ENCODE measurements around the gene HAUS1.

HAUS1 gene

GRCh38 chr18:46104128-46104911 is at the start of gene HAUS1:
Gene HAUS1, plus strand, starts transcription at chr18:46104385. Its CDS starts 27 bp downstream, at chr18:46104412.
- TF ChIP-seq CTCF (IDR thresholded peaks at IDR 0.05; ENCODE audit: low read depth, low read length) = no peak
- TF ChIP-seq POLR2A (IDR thresholded peaks at IDR 0.05; ENCODE audit: extremely low read depth, insufficient read length) = peak; percentile 61
- TF ChIP-seq MYC (IDR thresholded peaks at IDR 0.05; ENCODE audit: low read depth, low read length) = peak; percentile 42; the same call in 1 of the 2 replicates
- peak; percentile 61; the same call in 1 of the 2 replicates for TF ChIP-seq MAX (IDR thresholded peaks at IDR 0.05; ENCODE audit: low read depth, low read length)

GRCh38 chr18:46054956-46055837 is 49.0 kb upstream of the HAUS1 start:
- no peak for TF ChIP-seq CTCF (IDR thresholded peaks at IDR 0.05; ENCODE audit: low read depth, low read length)
- no peak for TF ChIP-seq MAX (IDR thresholded peaks at IDR 0.05; ENCODE audit: low read depth, low read length)
- no peak for TF ChIP-seq MYC (IDR thresholded peaks at IDR 0.05; ENCODE audit: low read depth, low read length)
- no peak for TF ChIP-seq POLR2A (IDR thresholded peaks at IDR 0.05; ENCODE audit: extremely low read depth, insufficient read length)
- H3K4me3 ChIP-seq (ENCODE audit: low read depth, low read length) = no peak overlapping the region
- DNase-seq (ENCODE audit: low read depth) = no peak

More at GRCh38 chr18:46104128-46104911, at the start of gene HAUS1:
- peak; percentile 91 for DNase-seq (ENCODE audit: low read depth)
- H3K4me3 ChIP-seq (ENCODE audit: low read depth, low read length) = peak within 1 kb of the TSS; percentile 95

GRCh38 chr18:46055838-46056230 is 48.4 kb upstream of the HAUS1 start:
- DNase-seq (ENCODE audit: low read depth) = no peak
- H3K4me3 ChIP-seq (ENCODE audit: low read depth, low read length) = no peak overlapping the region
- no peak for TF ChIP-seq MAX (IDR thresholded peaks at IDR 0.05; ENCODE audit: low read depth, low read length)
- TF ChIP-seq MYC (IDR thresholded peaks at IDR 0.05; ENCODE audit: low read depth, low read length) = no peak
- no peak for TF ChIP-seq POLR2A (IDR thresholded peaks at IDR 0.05; ENCODE audit: extremely low read depth, insufficient read length)
- no peak for TF ChIP-seq CTCF (IDR thresholded peaks at IDR 0.05; ENCODE audit: low read depth, low read length)

GRCh38 chr18:46060359-46060841 is 43.8 kb upstream of the HAUS1 start:
- TF ChIP-seq CTCF (IDR thresholded peaks at IDR 0.05; ENCODE audit: low read depth, low read length) (no peak), MAX (IDR thresholded peaks at IDR 0.05; ENCODE audit: low read depth, low read length) (no peak), POLR2A (IDR thresholded peaks at IDR 0.05; ENCODE audit: extremely low read depth, insufficient read length) (no peak), MYC (IDR thresholded peaks at IDR 0.05; ENCODE audit: low read depth, low read length) (no peak)
- H3K4me3 ChIP-seq (ENCODE audit: low read depth, low read length) = no peak overlapping the region
- DNase-seq (ENCODE audit: low read depth) = no peak

GRCh38 chr18:46061387-46061786 is 42.8 kb upstream of the HAUS1 start:
- no peak for DNase-seq (ENCODE audit: low read depth)
- TF ChIP-seq MAX (IDR thresholded peaks at IDR 0.05; ENCODE audit: low read depth, low read length) (no peak), MYC (IDR thresholded peaks at IDR 0.05; ENCODE audit: low read depth, low read length) (no peak), POLR2A (IDR thresholded peaks at IDR 0.05; ENCODE audit: extremely low read depth, insufficient read length) (no peak), CTCF (IDR thresholded peaks at IDR 0.05; ENCODE audit: low read depth, low read length) (no peak)

More at GRCh38 chr18:46061387-46061786, 42.8 kb upstream of the HAUS1 start:
- no peak overlapping the region for H3K4me3 ChIP-seq (ENCODE audit: low read depth, low read length)
